22Rv1 (cell line): ENCODE measurements around the gene GABARAPL2.

Experiments used
- CTCF ChIP-seq: fragments of 450-650 bp; IDR thresholded peaks from 2 replicates; pipeline ENCODE4 v1.5.1; 2017; ENCODE audit warnings: mild to moderate bottlenecking
- ZFX ChIP-seq: fragments of 450-650 bp; IDR thresholded peaks from 2 replicates; pipeline ENCODE4 v1.6.1; 2017; ENCODE audit warnings: antibody characterized with exemption, borderline replicate concordance

- TF ChIP-seq CTCF: no peak
- no peak for TF ChIP-seq ZFX
These were observed 13.2 kb upstream of the GABARAPL2 start for GRCh38 chr16:75552951-75553350.
